ENCODE measurements around the gene DSCAM. TPM values are rescaled to one million over a fixed set of nuclear protein-coding genes. Genes with fewer than 3 reads are reported as not detected.

DSCAM gene
- total RNA-seq, 1 donor: not detected

DNA sequence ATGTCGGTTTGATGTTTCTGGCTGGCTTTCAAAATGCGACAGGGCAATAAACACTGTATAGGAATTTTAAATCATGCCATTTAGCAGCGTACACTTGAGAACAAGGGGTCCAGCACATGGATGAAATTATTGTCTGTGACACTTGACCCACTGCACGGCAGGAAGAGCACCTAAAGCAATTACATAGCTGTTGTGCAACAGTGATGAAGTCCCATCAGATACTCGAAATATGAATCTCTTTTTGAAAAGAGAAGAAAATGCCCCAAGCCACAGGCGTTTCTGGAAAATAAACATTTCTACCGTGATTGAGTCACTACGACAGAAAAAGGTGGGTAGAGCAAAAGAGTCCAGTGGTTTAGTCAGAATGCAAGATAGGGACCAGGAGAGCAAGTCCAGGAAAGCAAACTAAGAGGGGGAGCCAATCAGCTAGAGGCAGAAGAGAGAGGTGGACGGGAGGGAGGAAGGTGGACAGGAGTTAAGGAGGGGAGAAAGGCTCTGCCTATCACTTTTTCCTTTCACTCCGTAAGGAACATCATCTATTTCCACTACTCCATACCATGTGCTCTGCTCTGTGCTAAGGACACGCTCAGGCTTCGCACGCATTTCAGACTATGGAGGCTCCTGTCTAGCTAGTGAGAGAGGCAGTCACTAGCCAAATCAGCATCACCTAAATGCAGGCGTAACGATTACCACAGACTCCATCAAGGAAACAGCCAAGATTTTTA is 6.4 kb downstream of the DSCAM start:
- TF ChIP-seq, protein P1, sequence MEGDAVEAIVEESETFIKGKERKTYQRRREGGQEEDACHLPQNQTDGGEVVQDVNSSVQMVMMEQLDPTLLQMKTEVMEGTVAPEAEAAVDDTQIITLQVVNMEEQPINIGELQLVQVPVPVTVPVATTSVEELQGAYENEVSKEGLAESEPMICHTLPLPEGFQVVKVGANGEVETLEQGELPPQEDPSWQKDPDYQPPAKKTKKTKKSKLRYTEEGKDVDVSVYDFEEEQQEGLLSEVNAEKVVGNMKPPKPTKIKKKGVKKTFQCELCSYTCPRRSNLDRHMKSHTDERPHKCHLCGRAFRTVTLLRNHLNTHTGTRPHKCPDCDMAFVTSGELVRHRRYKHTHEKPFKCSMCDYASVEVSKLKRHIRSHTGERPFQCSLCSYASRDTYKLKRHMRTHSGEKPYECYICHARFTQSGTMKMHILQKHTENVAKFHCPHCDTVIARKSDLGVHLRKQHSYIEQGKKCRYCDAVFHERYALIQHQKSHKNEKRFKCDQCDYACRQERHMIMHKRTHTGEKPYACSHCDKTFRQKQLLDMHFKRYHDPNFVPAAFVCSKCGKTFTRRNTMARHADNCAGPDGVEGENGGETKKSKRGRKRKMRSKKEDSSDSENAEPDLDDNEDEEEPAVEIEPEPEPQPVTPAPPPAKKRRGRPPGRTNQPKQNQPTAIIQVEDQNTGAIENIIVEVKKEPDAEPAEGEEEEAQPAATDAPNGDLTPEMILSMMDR (IDR thresholded peaks at IDR 0.05; ENCODE audit: insufficient read depth, low read length): no peak
- H3K4me3 ChIP-seq (ENCODE audit: low read depth, low read length): no peak overlapping the region
- no peak for DNase-seq (ENCODE audit: low read depth)

DNA sequence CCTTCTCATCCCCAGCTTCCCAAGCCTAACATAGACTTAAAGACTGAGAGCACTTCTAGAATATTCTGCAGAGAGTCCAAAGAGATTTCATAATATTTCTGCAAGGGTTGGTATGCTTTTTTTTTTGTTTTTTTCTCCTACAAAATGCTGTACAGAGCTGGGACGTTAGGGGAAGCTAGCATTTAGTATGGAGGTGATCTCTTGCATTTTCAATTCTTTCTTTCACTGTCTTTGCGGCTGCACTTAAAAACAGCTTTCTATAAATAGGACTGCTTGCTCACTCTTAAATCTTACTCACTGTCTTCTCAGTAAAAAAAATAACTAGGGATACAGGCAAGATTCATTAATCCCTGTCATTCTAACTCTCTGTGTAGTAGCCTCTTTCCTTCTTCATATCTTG is 7.4 kb downstream of the DSCAM start:
- TF ChIP-seq, protein P1 (IDR thresholded peaks at IDR 0.05; ENCODE audit: insufficient read depth, low read length): no peak
- no peak overlapping the region for H3K4me3 ChIP-seq (ENCODE audit: low read depth, low read length)
- no peak for DNase-seq (ENCODE audit: low read depth)

DNA sequence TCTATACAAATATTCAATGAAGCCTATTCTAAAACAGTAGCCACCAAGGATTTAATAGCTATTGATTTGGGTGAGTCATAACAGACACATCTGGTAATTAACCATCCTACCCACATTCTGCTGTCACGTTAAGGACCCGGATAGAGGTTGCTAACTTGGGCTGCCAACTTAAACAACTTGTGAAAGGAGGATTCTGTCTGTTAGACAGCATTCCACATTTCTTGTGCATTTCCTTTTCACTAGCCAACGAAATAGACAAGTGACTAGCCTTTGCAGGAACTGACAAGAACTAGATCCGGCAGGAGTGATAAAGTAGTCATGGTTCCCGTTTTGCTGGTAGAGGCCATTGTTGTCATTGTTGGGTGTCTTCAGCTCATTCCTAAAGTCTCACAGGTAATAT is 9.5 kb downstream of the DSCAM start:
- TF ChIP-seq, protein P1 (IDR thresholded peaks at IDR 0.05; ENCODE audit: insufficient read depth, low read length): no peak
- no peak for DNase-seq (ENCODE audit: low read depth)
- H3K4me3 ChIP-seq (ENCODE audit: low read depth, low read length): no peak overlapping the region

DNA sequence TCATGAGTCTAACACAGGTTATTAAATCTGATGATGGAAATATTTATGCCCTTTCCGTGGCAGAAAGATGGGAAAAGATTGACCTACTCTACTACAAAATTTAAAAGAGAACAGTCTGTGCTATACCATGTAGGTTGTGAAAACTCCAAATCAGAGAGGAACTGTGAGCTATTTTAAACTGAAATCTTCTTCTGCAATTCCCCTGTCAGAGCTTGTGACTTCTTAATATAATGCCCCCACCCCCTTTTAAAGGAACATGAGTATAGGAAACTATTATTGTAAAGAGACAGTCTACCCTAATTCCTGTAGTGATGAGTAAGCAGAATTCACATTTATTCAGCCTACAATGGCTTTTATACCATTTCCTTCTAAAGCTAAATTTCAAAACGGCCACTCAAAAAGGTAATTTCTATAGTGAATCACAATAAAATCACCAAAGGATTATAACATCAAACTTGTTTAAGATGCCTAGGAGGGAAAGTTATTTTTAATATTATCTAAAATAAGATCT is 11.7 kb downstream of the DSCAM start:
- H3K4me3 ChIP-seq (ENCODE audit: low read depth, low read length): no peak overlapping the region
- no peak for DNase-seq (ENCODE audit: low read depth)
- TF ChIP-seq, protein P1 (IDR thresholded peaks at IDR 0.05; ENCODE audit: insufficient read depth, low read length): no peak

DNA sequence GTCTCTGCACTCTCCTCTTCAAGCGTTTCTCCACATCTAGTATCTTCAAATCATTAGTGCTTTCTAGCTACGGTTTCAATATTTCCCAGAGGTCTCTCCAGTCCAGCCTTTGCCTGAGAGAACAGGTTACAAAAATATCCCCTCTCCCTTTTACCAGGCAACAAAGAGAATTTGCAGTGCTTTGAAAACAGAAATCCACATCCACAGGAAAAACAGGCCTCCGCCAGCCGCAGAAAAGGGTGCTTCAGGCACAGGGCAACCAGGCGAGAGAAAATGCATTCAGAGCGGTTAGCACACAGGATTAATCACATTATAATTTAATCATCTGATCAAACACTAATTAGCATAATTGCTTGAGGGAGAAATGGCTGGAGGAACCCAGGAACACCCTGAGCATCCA is 13.8 kb downstream of the DSCAM start:
- no peak overlapping the region for H3K4me3 ChIP-seq (ENCODE audit: low read depth, low read length)
- TF ChIP-seq, protein P1 (IDR thresholded peaks at IDR 0.05; ENCODE audit: insufficient read depth, low read length): no peak
- DNase-seq (ENCODE audit: low read depth): no peak

DNA sequence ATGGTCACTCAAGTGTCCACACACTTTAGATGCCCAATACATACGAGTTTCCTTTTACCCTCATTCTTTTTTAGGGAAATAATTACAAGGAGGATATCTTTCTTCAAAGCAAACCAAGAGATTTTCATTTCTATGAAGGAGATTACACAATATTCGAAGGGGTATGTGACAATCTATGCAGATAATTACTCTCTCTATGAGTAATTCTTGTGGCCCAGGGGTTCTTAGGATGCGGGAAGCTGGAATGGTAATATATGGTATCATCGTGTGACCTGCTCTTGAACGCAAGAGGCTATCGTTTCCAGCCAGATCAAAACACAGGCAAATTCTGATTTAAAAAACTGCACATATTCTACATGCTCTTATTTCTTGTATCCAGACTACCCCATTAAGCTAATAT is 14.6 kb downstream of the DSCAM start:
- H3K4me3 ChIP-seq (ENCODE audit: low read depth, low read length): no peak overlapping the region
- TF ChIP-seq, protein P1 (IDR thresholded peaks at IDR 0.05; ENCODE audit: insufficient read depth, low read length): no peak
- DNase-seq (ENCODE audit: low read depth): no peak

DNA sequence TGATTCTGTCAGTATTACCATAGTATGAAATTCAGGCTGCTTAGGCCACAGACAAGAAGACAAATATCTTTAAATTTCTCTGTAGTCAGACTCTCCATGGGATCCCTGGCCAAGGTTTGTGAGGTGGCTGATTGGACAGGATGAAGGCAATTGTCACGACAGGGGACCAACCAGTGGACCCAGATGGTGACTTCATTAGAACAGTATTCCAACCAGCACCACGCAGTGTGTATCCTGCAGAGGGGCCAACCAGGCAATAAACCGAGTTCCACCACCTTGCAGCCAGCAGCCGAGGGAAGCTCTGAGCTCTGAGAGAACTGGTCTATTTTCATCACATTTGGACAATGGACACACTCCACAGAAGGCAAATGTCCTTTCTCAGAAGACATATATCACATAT is 16.1 kb downstream of the DSCAM start:
- TF ChIP-seq, protein P1 (IDR thresholded peaks at IDR 0.05; ENCODE audit: insufficient read depth, low read length): no peak
- DNase-seq (ENCODE audit: low read depth): no peak
- H3K4me3 ChIP-seq (ENCODE audit: low read depth, low read length): no peak overlapping the region
